HEK293 (cell line): ENCODE measurements around the gene RBM42.

Source experiments
- EGR2 ChIP-seq: fragments of 450-650 bp; formaldehyde crosslinking; IDR thresholded peaks from 2 replicates; pipeline ENCODE4 v1.5.1; 2016; ENCODE audit warnings: low read depth, missing biosample characterization, missing genetic modification characterization
- ELK4 ChIP-seq: IDR thresholded peaks from 2 replicates; pipeline ENCODE4 v1.6.1; 2011; ENCODE audit warnings: mild to moderate bottlenecking, low read depth, low read length, borderline replicate concordance
- GLI2 ChIP-seq: fragments of 450-650 bp; formaldehyde crosslinking; IDR thresholded peaks from 2 replicates; pipeline ENCODE4; 2017; ENCODE audit warnings: missing biosample characterization, missing genetic modification characterization, low read depth, borderline replicate concordance
- GLI4 ChIP-seq: fragments of 450-650 bp; formaldehyde crosslinking; IDR thresholded peaks from 2 replicates; pipeline ENCODE4 v1.5.1; 2016; ENCODE audit warnings: missing biosample characterization, missing genetic modification characterization
- HOXD13 ChIP-seq: sonication (generic); formaldehyde crosslinking; IDR thresholded peaks from 2 replicates; pipeline ENCODE4 v1.8.0; 2022; ENCODE audit warnings: missing genetic modification reagents, borderline replicate concordance
- MEIS1 ChIP-seq: sonication (generic); formaldehyde crosslinking; IDR thresholded peaks from 2 replicates; pipeline ENCODE4 v1.8.1; 2022; ENCODE audit warnings: missing genetic modification reagents, mild to moderate bottlenecking, borderline replicate concordance
- OVOL3 ChIP-seq: fragments of 450-650 bp; formaldehyde crosslinking; IDR thresholded peaks from 2 replicates; pipeline ENCODE4 v1.5.1; 2016; ENCODE audit warnings: missing biosample characterization, missing genetic modification characterization
- SCRT1 ChIP-seq: fragments of 450-650 bp; formaldehyde crosslinking; IDR thresholded peaks from 2 replicates; pipeline ENCODE4 v1.5.1; 2016; ENCODE audit warnings: missing biosample characterization, missing genetic modification characterization, borderline replicate concordance
- SETDB1 ChIP-seq: IDR thresholded peaks from one replicate; pipeline ENCODE4 v1.6.1; 2017; ENCODE audit warnings: mild to moderate bottlenecking, low read length, moderate library complexity, mixed read lengths; ENCODE audit not compliant: insufficient read length
- SP2 ChIP-seq: fragments of 450-650 bp; formaldehyde crosslinking; IDR thresholded peaks from 2 replicates; pipeline ENCODE4 v1.5.1; 2016; ENCODE audit warnings: missing biosample characterization, missing genetic modification characterization
- TCF7L2 ChIP-seq: IDR thresholded peaks from 2 replicates; pipeline ENCODE4 v1.6.1; 2011; ENCODE audit warnings: low read depth, mild to moderate bottlenecking, inconsistent platforms, low read length, moderate library complexity, borderline replicate concordance
- ZBTB1 ChIP-seq: fragments of 450-650 bp; formaldehyde crosslinking; IDR thresholded peaks from 2 replicates; pipeline ENCODE4 v1.5.1; 2016; ENCODE audit warnings: missing biosample characterization, missing genetic modification characterization
- ZBTB17 ChIP-seq: fragments of 450-650 bp; formaldehyde crosslinking; IDR thresholded peaks from 2 replicates; pipeline ENCODE4 v1.5.1; 2016; ENCODE audit warnings: missing biosample characterization, missing genetic modification characterization
- ZNF146 ChIP-seq: fragments of 450-650 bp; formaldehyde crosslinking; IDR thresholded peaks from 2 replicates; pipeline ENCODE4 v1.5.1; 2016; ENCODE audit warnings: missing biosample characterization, missing genetic modification characterization
- ZNF155 ChIP-seq: fragments of 450-650 bp; formaldehyde crosslinking; IDR thresholded peaks from 2 replicates; pipeline ENCODE4 v1.5.1; 2016; ENCODE audit warnings: missing biosample characterization, missing genetic modification characterization
- ZNF184 ChIP-seq: fragments of 450-650 bp; IDR thresholded peaks from 2 replicates; pipeline ENCODE4 v1.5.1; 2018; ENCODE audit warnings: missing biosample characterization, mild to moderate bottlenecking, missing genetic modification characterization
- ZNF202 ChIP-seq: fragments of 450-650 bp; formaldehyde crosslinking; IDR thresholded peaks from 2 replicates; pipeline ENCODE4 v1.5.1; 2016; ENCODE audit warnings: missing biosample characterization, missing genetic modification characterization, borderline replicate concordance
- ZNF223 ChIP-seq: fragments of 450-650 bp; formaldehyde crosslinking; IDR thresholded peaks from 2 replicates; pipeline ENCODE4 v1.5.1; 2016; ENCODE audit warnings: missing biosample characterization, missing genetic modification characterization
- ZNF274 ChIP-seq, 2 experiments: fragments of 200-500 bp in 1 of 2; fragments of 450-650 bp in 1 of 2; sonication (Bioruptor generic) in 1 of 2; formaldehyde crosslinking in 1 of 2; IDR thresholded peaks; 2 replicates each; pipeline versions ENCODE4 v1.5.1 to v1.6.1; 2014 to 2016; ENCODE audit warnings: borderline replicate concordance in 1 of 2, inconsistent platforms in 1 of 2, low read length in 1 of 2, missing biosample characterization in 1 of 2, missing genetic modification characterization in 1 of 2
- ZNF311 ChIP-seq: fragments of 450-650 bp; formaldehyde crosslinking; IDR thresholded peaks from 2 replicates; pipeline ENCODE4 v1.5.1; 2017; ENCODE audit warnings: missing biosample characterization, missing genetic modification characterization, borderline replicate concordance
- ZNF341 ChIP-seq: fragments of 450-650 bp; formaldehyde crosslinking; IDR thresholded peaks from 2 replicates; pipeline ENCODE4; 2016; ENCODE audit warnings: low read depth, missing biosample characterization, missing genetic modification characterization
- ZNF394 ChIP-seq: fragments of 450-650 bp; formaldehyde crosslinking; IDR thresholded peaks from 2 replicates; pipeline ENCODE4 v1.5.1; 2016; ENCODE audit warnings: missing biosample characterization, missing genetic modification characterization, mild to moderate bottlenecking, moderate library complexity, borderline replicate concordance
- ZNF416 ChIP-seq: fragments of 450-650 bp; formaldehyde crosslinking; IDR thresholded peaks from 2 replicates; pipeline ENCODE4 v1.5.1; 2016; ENCODE audit warnings: missing biosample characterization, missing genetic modification characterization
- ZNF521 ChIP-seq: fragments of 450-650 bp; formaldehyde crosslinking; IDR thresholded peaks from 2 replicates; pipeline ENCODE4 v1.5.1; 2017; ENCODE audit warnings: missing biosample characterization, mild to moderate bottlenecking, missing genetic modification characterization
- ZNF549 ChIP-seq: fragments of 450-650 bp; IDR thresholded peaks from 2 replicates; pipeline ENCODE4 v1.5.1; 2018; ENCODE audit warnings: missing biosample characterization, missing genetic modification characterization, mild to moderate bottlenecking, inconsistent platforms, moderate library complexity
- ZNF596 ChIP-seq: fragments of 450-650 bp; IDR thresholded peaks from 2 replicates; pipeline ENCODE4 v1.5.0; 2018; ENCODE audit warnings: missing biosample characterization, mild to moderate bottlenecking, missing genetic modification characterization, moderate library complexity
- ZNF654 ChIP-seq: fragments of 450-650 bp; formaldehyde crosslinking; IDR thresholded peaks from 2 replicates; pipeline ENCODE4 v1.5.1; 2016; ENCODE audit warnings: low read depth, missing biosample characterization, missing genetic modification characterization
- ZNF658 ChIP-seq: fragments of 450-650 bp; formaldehyde crosslinking; IDR thresholded peaks from 2 replicates; pipeline ENCODE4; 2016; ENCODE audit warnings: missing biosample characterization, missing genetic modification characterization
- ZNF747 ChIP-seq: fragments of 450-650 bp; formaldehyde crosslinking; IDR thresholded peaks from 2 replicates; pipeline ENCODE4 v1.5.1; 2016; ENCODE audit warnings: missing biosample characterization, missing genetic modification characterization
- ZNF791 ChIP-seq: fragments of 450-650 bp; formaldehyde crosslinking; IDR thresholded peaks from 2 replicates; pipeline ENCODE4 v1.5.1; 2016; ENCODE audit warnings: missing biosample characterization, missing genetic modification characterization
- ZSCAN18 ChIP-seq: fragments of 450-650 bp; formaldehyde crosslinking; IDR thresholded peaks from 2 replicates; pipeline ENCODE4 v1.5.1; 2016; ENCODE audit warnings: missing biosample characterization, missing genetic modification characterization
- ZSCAN30 ChIP-seq: fragments of 450-650 bp; IDR thresholded peaks from 2 replicates; pipeline ENCODE4 v1.5.1; 2018; ENCODE audit warnings: missing biosample characterization, mild to moderate bottlenecking, missing genetic modification characterization, moderate library complexity
- TF ChIP-seq, protein P1 (sequence below): fragments of 450-650 bp; formaldehyde crosslinking; IDR thresholded peaks from 2 replicates; pipeline ENCODE4 v1.5.1; 2017; ENCODE audit warnings: missing biosample characterization, missing genetic modification characterization
- TF ChIP-seq, protein P2 (sequence below): fragments of 450-650 bp; formaldehyde crosslinking; IDR thresholded peaks from 2 replicates; pipeline ENCODE4 v1.5.1; 2017; ENCODE audit warnings: missing biosample characterization, missing genetic modification characterization

Gene RBM42

DNA sequence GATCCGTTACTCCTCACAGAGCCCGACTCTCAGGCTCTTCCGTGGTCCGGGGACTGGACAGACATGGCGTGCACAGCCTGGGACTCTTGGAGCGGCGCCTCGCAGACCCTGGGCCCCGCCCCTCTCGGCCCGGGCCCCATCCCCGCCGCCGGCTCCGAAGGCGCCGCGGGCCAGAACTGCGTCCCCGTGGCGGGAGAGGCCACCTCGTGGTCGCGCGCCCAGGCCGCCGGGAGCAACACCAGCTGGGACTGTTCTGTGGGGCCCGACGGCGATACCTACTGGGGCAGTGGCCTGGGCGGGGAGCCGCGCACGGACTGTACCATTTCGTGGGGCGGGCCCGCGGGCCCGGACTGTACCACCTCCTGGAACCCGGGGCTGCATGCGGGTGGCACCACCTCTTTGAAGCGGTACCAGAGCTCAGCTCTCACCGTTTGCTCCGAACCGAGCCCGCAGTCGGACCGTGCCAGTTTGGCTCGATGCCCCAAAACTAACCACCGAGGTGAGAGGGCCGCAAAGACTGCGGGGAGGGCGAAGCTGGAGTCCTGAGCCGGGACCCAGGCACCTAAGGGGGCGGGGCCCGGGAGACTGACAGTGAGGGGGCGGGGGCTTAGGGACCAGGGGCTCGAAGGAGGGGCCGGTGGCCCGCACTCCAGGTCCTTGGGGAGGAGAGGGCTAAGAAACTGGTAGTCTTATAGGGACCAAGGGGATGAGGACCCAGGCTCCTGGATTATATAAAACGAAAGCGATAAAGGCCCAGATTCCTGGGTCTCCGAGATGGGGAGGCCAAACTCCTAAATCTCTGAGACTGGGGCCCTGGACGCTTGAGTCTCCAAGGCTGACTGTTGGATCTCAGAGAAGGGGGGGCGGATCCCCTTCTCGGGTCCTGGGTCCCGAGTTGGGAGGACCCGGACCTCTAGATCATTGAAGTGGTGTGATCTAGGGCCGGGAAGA is 14.7 kb downstream of the RBM42 start (continued):
- no peak for TF ChIP-seq ZNF274 (IDR thresholded peaks at IDR 0.05; ENCODE audit: low read length)
- TF ChIP-seq ZNF274 (tag by site-specific recombination; IDR thresholded peaks at IDR 0.05; ENCODE audit: borderline replicate concordance): no peak
- no peak for TF ChIP-seq SCRT1 (tag by site-specific recombination)
- TF ChIP-seq SP2 (tag by site-specific recombination): peak; percentile 92
- TF ChIP-seq ZSCAN30: peak; percentile 99
- TF ChIP-seq, protein P1, sequence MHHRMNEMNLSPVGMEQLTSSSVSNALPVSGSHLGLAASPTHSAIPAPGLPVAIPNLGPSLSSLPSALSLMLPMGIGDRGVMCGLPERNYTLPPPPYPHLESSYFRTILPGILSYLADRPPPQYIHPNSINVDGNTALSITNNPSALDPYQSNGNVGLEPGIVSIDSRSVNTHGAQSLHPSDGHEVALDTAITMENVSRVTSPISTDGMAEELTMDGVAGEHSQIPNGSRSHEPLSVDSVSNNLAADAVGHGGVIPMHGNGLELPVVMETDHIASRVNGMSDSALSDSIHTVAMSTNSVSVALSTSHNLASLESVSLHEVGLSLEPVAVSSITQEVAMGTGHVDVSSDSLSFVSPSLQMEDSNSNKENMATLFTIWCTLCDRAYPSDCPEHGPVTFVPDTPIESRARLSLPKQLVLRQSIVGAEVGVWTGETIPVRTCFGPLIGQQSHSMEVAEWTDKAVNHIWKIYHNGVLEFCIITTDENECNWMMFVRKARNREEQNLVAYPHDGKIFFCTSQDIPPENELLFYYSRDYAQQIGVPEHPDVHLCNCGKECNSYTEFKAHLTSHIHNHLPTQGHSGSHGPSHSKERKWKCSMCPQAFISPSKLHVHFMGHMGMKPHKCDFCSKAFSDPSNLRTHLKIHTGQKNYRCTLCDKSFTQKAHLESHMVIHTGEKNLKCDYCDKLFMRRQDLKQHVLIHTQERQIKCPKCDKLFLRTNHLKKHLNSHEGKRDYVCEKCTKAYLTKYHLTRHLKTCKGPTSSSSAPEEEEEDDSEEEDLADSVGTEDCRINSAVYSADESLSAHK (tag by site-specific recombination): peak; percentile 83
- TF ChIP-seq ZSCAN18 (tag by site-specific recombination): peak; percentile 86
- TF ChIP-seq ZNF394 (tag by site-specific recombination): peak; percentile 81
- no peak for TF ChIP-seq MEIS1 (CRISPR knock-in tag)
- peak; percentile 89 for TF ChIP-seq ZBTB17 (tag by site-specific recombination)
- TF ChIP-seq ZNF146 (tag by site-specific recombination): peak; percentile 59
- TF ChIP-seq, protein P2, sequence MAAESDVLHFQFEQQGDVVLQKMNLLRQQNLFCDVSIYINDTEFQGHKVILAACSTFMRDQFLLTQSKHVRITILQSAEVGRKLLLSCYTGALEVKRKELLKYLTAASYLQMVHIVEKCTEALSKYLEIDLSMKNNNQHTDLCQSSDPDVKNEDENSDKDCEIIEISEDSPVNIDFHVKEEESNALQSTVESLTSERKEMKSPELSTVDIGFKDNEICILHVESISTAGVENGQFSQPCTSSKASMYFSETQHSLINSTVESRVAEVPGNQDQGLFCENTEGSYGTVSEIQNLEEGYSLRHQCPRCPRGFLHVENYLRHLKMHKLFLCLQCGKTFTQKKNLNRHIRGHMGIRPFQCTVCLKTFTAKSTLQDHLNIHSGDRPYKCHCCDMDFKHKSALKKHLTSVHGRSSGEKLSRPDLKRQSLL: no peak; the same call in 1 of the 2 replicates
- no peak; the same call in none of the 2 replicates for TF ChIP-seq OVOL3
- peak; percentile 89; the same call in 1 of the 2 replicates for TF ChIP-seq ZBTB1 (tag by site-specific recombination)
- no peak for TF ChIP-seq SETDB1
- no peak for TF ChIP-seq ZNF416 (tag by site-specific recombination)
- TF ChIP-seq ZNF155 (tag by site-specific recombination): no peak
- TF ChIP-seq ZNF747 (tag by site-specific recombination): no peak
- TF ChIP-seq HOXD13 (CRISPR knock-in tag): no peak
- no peak for TF ChIP-seq ZNF791 (tag by site-specific recombination)
- no peak for TF ChIP-seq ZNF654 (tag by site-specific recombination)
- TF ChIP-seq ELK4: no peak
- no peak for TF ChIP-seq ZNF202 (tag by site-specific recombination)
- no peak for TF ChIP-seq TCF7L2
- TF ChIP-seq GLI2 (tag by site-specific recombination): no peak; the same call in 1 of the 2 replicates
- no peak for TF ChIP-seq ZNF549 (tag by site-specific recombination)
- peak; percentile 81 for TF ChIP-seq ZNF341
- no peak for TF ChIP-seq ZNF311 (tag by site-specific recombination)
- TF ChIP-seq EGR2 (tag by site-specific recombination): peak; percentile 72
- no peak for TF ChIP-seq ZNF658 (tag by site-specific recombination)
- peak; percentile 74; the same call in 1 of the 2 replicates for TF ChIP-seq ZNF596 (tag by site-specific recombination)
- 0 out of 2 replicates have a peak, but pooled peaks have one; percentile 69 for TF ChIP-seq ZNF184
- peak; percentile 90 for TF ChIP-seq ZNF223 (tag by site-specific recombination)
- TF ChIP-seq GLI4 (tag by site-specific recombination): no peak
- no peak for TF ChIP-seq ZNF521 (tag by site-specific recombination)
